Heart left ventricle (tissue), 13 donors: ENCODE data around the gene GLG1.

Source experiments
- POLR2A ChIP-seq, 2 donors: fragments of 450-650 bp; IDR thresholded peaks; one replicate each; pipeline ENCODE4 v1.6.1; 2017; ENCODE audit warnings: antibody characterized with exemption in 2 of 2, mild to moderate bottlenecking in 2 of 2, moderate library complexity in 2 of 2
- TF ChIP-seq, protein P1 (sequence below), 12 donors: fragments of 200-600 bp; sonication (generic) in 4 of 12; IDR thresholded peaks; one replicate each; pipeline versions ENCODE4 v1.5.0 to v1.8.0; 2018 to 2022; ENCODE audit warnings: antibody characterized with exemption in 12 of 12, mild to moderate bottlenecking in 5 of 12
- donor health status: ischemic (EF 13 %, LVEDD 7.1; RV severe dilation, severe dysfunction).
- donor health status: DM: no; HTN: yes; CAD: no.
- donor health status: DM: no; HTN: no; CAD: no.
- donor health status: ischemic (EF 25% LVEDD 6.9; RV normal size, moderate dysfunction).
- donor health status: ischemic (EF 25% LVEDD 5.7; RV mildly dilated, moderate dysfunction).
- donor health status: ischemic (EF 35%, LVEDD 5.7; RV mildly dilated, moderate dysfunction).
- donor health status: nonischemic (EF 11% LVEDD 7.7; RV severe dilation, severe dysfunction).
- donor health status: DM: yes; HTN: yes; CAD: no.
- donor health status: PGD.
- donor health status: ischemic (EF 29% LVEDD 5.4; RV normal size, mild dysfunction).
- donor health status: nonischemic (EF 23%, LVEDD 6.1; RV moderate dilation, normal function).

DNA sequence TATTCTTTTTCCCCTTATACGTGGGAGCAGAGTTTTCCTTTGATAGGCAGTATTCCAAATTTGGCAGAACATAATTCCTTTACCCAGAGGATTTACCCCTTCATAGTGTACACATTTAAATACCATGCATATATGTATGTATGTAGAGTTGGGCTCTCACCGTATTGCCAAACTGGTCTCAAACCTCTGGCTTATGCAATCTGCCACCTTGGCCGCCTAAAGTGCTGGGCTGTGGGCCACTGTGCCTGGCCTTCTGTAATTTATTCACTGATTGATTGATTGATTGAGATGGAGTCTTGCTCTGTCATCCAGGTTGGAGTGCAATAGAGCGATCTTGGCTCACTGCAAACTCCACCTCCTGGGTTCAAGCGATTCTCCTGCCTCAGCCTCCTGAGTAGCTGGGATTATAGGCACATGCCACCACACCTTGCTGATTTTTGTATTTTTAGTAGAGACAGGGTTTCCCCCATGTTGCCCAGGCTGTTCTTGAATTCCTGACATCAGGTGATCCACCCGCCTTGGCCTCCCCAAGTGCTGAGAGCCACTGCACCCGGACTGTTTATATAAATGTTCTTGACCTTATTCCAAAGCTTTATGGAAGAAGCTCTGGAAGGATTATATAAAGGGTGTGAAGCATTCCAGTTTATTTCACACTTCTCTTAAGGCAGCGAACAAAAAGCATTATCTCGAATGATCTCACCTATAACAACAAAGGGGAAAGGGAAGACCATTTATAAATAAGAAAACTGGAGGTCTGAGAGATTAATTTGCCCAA, 14.9 kb downstream of the GLG1 start:
- TF ChIP-seq, protein P1, sequence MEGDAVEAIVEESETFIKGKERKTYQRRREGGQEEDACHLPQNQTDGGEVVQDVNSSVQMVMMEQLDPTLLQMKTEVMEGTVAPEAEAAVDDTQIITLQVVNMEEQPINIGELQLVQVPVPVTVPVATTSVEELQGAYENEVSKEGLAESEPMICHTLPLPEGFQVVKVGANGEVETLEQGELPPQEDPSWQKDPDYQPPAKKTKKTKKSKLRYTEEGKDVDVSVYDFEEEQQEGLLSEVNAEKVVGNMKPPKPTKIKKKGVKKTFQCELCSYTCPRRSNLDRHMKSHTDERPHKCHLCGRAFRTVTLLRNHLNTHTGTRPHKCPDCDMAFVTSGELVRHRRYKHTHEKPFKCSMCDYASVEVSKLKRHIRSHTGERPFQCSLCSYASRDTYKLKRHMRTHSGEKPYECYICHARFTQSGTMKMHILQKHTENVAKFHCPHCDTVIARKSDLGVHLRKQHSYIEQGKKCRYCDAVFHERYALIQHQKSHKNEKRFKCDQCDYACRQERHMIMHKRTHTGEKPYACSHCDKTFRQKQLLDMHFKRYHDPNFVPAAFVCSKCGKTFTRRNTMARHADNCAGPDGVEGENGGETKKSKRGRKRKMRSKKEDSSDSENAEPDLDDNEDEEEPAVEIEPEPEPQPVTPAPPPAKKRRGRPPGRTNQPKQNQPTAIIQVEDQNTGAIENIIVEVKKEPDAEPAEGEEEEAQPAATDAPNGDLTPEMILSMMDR (IDR thresholded peaks at IDR 0.05), result no peak
- no peak for TF ChIP-seq POLR2A (IDR thresholded peaks at IDR 0.05)
